Measurements from ENCODE around the gene TMEM81.

Gene TMEM81

DNA sequence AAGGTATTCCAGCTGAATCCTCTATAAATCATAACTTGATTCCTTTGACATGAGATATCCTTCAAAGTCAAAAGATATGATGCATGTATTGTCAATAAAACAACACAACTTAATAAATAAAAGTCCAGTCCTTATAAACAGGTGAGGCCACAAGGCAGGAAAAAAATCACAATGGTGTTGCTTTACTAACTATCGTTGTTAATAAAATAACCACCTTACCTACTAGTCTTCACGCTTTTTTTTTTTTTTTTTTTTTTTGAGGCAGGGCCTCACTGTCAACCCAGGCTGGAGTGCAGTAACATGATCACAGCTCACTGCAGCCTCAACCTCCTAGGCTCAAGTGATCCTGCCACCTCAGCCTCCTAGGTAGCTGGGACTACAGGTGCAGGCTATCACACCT lies at the start of gene TMEM81:
Gene TMEM81, minus strand, starts transcription at position 101 of the 400 bp plus-strand sequence. CDS start 140 bp downstream, outside the sequence.
- no peak for DNase-seq

- no peak for DNase-seq
These were observed 49.0 kb upstream of the TMEM81 start for GRCh38 chr1:205133287-205133686.

DNA sequence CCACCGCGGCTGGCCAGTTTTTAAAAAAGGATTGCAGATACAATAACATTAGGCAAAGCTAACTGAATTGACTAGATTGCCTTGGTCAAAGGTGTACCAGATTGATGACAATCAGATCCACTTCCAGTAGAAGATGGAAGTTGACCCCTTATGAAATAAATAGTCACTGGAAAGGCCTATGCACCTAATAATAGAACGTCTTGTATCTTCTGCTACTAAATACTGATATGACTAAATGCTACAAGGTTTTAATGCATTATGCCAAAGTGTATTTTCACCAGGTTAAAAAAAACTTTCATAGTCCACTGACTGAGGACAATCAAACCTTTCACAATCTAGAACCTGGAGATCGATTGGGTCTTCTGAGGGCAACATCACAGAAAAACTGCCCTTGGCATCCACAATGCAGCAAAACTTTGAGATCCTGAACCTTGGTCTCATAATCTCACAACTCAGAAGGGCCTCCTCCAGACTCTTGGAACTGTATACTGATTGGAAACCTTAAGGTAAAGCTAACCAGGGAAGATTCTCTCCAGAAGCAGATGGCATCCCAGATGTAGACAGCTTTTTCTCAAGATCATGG lies 45.3 kb upstream of the TMEM81 start:
- no peak for DNase-seq

- DNase-seq, result no peak
These were observed 43.8 kb upstream of the TMEM81 start for GRCh38 chr1:205128050-205128449.

DNA sequence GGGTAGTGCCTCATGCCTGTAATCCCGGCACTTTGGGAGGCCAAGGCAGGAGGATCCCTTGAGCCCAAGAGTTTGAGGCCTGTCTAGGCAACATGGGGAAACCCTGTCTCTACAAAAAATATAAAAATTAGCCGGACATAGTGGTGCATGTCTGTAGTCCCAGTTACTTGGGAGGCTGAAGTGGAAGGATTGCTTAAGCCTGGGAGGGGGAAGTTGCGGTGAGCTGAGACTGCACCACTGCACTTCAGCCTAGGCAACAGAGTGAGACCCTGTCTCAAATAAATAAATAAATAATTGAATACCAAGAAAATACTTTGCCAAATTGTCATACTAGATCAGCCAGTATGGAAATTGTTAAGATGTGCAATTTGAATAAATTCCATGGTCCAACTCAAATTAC lies 43.4 kb upstream of the TMEM81 start:
- no peak for DNase-seq

DNA sequence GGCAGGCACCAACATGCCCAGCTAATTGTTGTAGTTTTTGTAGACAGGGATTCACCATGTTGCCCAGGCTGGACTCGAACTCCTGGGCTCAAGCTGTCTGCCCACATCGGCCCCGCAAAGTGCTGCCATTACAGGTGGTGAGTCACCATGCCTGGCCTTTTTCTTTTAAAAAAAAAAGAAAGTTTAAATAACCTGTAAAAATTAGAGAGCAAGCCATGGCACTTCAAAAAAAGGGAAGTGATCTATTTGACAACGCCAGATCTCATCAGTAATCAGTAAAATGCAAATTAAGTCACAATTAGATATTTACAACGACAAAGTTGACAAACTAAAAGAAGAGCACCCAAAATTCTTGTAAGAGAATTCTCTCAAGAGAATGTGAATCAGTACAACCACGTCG lies 40.5 kb upstream of the TMEM81 start:
- no peak for DNase-seq

- DNase-seq, result no peak
These were observed 38.2 kb upstream of the TMEM81 start for GRCh38 chr1:205122489-205122882.

DNA sequence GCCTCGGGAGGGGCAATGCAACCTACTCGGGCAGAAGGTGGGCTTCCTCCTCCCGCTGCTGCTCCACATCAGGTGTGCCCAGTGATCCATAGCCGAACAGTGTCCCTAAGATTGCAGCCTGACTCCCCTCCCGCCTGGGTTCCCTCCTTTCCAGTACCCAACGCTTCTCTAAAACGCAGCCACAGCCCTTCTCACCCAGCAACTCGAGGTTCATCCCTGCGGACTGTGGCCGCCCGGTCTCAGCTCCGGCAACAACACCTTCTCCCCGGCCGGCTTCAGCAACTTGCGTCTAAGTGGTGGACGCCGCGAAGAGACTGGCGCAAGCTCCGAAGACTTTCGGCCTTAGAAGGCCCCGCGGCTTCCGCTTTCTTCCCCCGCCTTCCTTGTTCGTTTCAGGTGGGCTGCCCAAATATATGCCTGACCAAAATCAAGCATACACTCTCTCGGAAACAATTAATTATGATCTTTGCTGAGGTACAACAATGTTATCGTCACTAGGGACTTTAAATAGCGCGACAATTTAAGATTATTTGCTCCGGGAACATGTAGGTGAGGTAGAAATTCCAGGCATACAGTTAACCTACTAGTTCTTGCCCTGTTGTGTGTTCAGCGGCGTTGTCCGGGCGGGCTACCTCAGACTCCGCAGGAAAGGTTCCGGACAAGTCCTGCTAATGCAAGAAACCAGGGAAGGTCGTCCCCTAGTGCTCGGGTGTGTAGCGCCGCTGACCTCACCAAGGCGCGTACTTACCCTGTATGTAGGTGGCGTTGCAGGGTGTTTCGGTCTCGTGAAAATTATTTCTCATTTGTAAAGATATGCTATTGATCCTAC lies 37.6 kb upstream of the TMEM81 start, which contains the start of gene RBBP5:
Gene RBBP5, minus strand, starts transcription at position 319 of the 829 bp plus-strand sequence. Its CDS starts 105 bp downstream, at position 214.
- DNase-seq, result peak; percentile 92

GRCh38 chr1:205118752-205119151 lies 34.5 kb upstream of the TMEM81 start:
- no peak for DNase-seq

GRCh38 chr1:205111354-205111753 lies 27.1 kb upstream of the TMEM81 start:
- DNase-seq, result no peak

DNA sequence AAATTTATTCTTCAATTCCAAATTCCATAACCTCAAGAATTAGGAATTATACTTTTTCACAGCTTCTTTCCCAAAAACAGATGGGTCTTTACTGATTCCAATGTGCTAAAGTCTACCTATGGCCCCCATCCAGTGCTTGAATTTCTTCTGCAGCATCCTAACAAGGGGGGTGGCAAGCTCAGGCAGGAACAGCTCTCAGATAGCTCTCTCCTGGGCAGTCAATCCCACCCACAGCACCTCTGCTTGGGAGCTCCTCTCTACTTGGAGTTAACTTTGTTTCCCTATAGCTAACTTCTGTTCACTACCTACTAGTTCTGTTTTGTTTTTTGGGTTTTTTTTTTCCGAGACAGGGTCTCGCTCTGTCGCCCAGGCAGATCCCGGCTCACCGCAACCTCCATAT lies 25.5 kb upstream of the TMEM81 start:
- DNase-seq, result no peak

DNA sequence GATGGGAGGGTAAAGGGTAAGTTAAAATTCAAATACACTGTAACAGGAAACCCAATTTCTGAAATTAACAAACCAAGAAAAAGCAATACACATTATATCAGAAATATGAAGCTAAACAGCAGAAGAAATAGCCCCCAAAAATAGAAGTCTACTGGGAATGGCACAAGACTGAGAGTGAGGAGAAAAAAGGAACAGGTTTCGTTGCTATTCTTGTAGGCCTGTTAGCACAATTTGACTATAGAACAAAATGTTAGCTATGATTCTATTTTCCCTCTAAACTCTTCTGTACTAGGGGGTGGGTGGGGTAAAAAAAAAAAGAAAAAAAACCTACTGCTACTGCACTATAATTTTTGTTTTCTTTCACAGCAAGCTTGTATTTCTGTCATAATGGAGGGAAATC lies 25.0 kb upstream of the TMEM81 start:
- DNase-seq, result no peak

- DNase-seq, result no peak
These were observed 24.2 kb upstream of the TMEM81 start for GRCh38 chr1:205108464-205108863.

- DNase-seq, result no peak
These were observed 23.1 kb upstream of the TMEM81 start for GRCh38 chr1:205107327-205107726.

GRCh38 chr1:205102404-205102803 lies 18.1 kb upstream of the TMEM81 start:
- DNase-seq, result no peak

DNA sequence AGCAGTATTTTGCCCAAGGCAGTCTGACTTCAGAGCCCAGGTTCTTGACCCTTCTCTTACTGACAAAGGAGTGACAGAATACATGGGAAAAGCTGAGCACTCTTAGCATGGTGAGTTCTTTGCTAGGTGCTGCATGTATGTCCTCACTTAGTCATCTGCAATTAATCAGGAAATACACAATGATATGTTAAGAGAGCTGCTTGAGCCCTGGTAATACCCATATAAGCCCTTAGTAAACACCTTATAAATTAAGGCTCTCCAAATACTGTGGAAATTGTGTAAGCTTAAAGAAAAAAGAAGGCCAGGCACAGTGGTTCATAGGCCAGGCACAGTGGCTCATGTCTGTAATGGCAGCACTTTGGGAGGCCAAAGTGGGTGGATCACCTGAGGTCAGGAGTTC lies 14.0 kb upstream of the TMEM81 start:
- DNase-seq, result no peak

- no peak for DNase-seq
These were observed 11.2 kb upstream of the TMEM81 start for GRCh38 chr1:205095422-205095821.

DNA sequence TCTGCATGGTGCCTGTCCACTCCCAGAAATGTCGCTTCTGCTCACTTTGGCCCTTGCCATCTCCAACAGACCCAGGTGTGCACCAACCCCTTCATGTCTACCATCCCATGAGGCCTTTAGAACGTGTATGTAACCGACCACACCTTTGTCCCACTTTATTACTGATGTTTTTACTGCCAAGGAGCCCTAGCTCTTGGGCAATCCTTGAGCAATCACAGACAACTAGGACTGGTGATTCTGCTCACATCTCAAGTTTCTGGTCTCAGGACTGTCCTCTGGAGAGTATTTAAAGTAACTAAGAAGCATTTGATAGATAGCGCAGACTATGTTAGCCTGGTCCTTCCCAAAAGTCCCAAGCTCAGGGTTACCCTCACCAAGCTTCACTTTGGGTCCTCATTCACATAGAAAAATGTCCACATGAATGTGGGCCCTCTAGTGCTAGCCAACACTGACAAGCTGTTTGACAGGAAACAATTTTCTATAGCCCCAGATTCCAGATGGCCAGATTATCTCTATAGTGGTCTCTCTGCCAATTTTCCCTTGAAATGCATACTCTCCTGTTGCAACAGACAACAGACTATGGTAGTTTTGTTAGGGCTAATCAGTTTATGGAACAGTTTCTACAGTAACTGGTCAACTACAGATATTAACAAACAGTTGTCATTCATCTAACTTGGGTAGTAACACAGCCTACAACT lies 6.9 kb upstream of the TMEM81 start:
- no peak for DNase-seq

DNA sequence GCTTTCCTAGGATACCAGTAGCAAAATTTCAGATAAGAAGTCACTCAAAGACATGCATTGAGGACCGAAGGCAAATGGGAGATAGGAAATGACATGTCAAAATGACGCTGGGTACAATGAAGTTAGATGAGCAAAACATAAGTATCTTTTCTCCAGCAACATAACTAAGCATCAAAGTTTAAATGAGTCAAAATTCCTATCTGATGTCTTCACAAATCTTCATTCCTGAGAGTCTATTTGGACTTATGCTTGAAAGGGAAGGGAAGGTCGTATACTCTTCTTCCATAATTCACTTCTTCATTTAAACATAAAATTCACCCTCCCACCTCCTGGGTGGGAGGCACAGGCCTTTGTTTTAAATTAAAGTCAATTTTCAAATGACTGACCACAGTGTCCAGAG lies 4.1 kb upstream of the TMEM81 start:
- no peak for DNase-seq

GRCh38 chr1:205082431-205082830 lies 1.8 kb downstream of the TMEM81 start:
- no peak for DNase-seq

DNA sequence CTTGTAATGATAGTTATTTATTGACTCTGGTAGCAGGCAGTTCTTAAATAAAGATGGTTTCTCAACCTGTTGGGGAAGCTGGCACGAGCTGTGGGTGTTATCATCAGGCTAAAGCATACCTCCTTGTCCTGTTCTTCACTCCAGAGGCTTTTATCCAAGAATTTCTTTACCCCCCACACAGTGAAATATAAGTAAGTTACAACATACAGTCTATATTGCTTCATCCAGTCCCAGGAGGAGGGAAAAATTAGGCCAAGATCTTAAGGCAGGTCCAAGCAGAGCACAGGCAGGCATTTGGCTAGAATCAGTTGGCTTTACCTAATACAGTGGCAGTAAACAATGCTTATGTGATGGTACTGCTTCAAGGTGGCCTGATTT lies 6.3 kb downstream of the TMEM81 start:
- no peak for DNase-seq

- no peak for DNase-seq
These were observed 6.9 kb downstream of the TMEM81 start for GRCh38 chr1:205077158-205077933.

GRCh38 chr1:205076245-205076761 lies 8.0 kb downstream of the TMEM81 start:
- DNase-seq, result no peak

Data from activated CD4-positive, alpha-beta T cell treated with anti-CD3 and anti-CD28 coated beads, Interleukin-2, amount 50 U/mL, for 1 hour (primary cell).